WTC11 (cell line): ENCODE measurements around the gene RAB5IF. TPM values are rescaled to one million over a fixed set of nuclear protein-coding genes. Genes with fewer than 3 reads are reported as not detected.
"Not testable (repeated sequence)": the region's sequence is repeated elsewhere in the genome, so short reads cannot be mapped to it uniquely, and the experiment has no call there.

ENCODE experiments used
- ATAC-seq: fragments of 200-7000 bp; cut with Tn5 transposase; 2 replicates; pipeline ENCODE4 v1.10.0; 2021; ENCODE audit warnings: mild to moderate bottlenecking, moderate library complexity
- CTCF ChIA-PET: fragments of 300-600 bp; sonication (Branson Sonifier 250); formaldehyde crosslinking; loops from one replicate; lab custom pipeline; 2021; ENCODE audit warnings: antibody characterized with exemption; lab: Charles Lee
- POLR2A ChIA-PET: fragments of 350-600 bp; sonication (Branson Sonifier 250); formaldehyde crosslinking; loops from one replicate; lab custom pipeline; 2021; ENCODE audit warnings: antibody characterized with exemption; lab: Charles Lee
- DNase-seq: peaks from one replicate; pipeline ENCODE4 v3.0.0; 2021; ENCODE audit warnings: low spot score
- H3K27ac Mint-ChIP-seq: 2 replicates; pipeline ENCODE4 v1.8.0; 2021; ENCODE audit warnings: mixed read lengths
- H3K27me3 Mint-ChIP-seq: 2 replicates; pipeline ENCODE4 v1.8.0; 2021; ENCODE audit warnings: low read depth, mild to moderate bottlenecking, moderate library complexity, mixed read lengths
- H3K36me3 Mint-ChIP-seq: 2 replicates; pipeline ENCODE4 v1.8.0; 2021; ENCODE audit warnings: mixed read lengths
- H3K4me1 Mint-ChIP-seq: 2 replicates; pipeline ENCODE4 v1.8.0; 2022; ENCODE audit warnings: mixed read lengths
- H3K4me3 Mint-ChIP-seq: 2 replicates; pipeline ENCODE4 v1.8.0; 2021; ENCODE audit warnings: mild to moderate bottlenecking, moderate library complexity, mixed read lengths
- H3K9me3 Mint-ChIP-seq: 2 replicates; pipeline ENCODE4 v1.8.0; 2021; ENCODE audit warnings: mixed read lengths
- AR ChIP-seq: fragments of 250-450 bp; sonication (Bioruptor Pico); IDR thresholded peaks from 2 replicates; pipeline ENCODE4 v1.9.0; 2021; ENCODE audit warnings: mild to moderate bottlenecking
- E2F1 ChIP-seq: sonication (generic); formaldehyde crosslinking; IDR thresholded peaks from 2 replicates; pipeline ENCODE4 v1.8.0; 2022; ENCODE audit warnings: mild to moderate bottlenecking, missing genetic modification reagents
- ESRRA ChIP-seq: sonication (generic); formaldehyde crosslinking; IDR thresholded peaks from 2 replicates; pipeline ENCODE4 v1.8.1; 2022; ENCODE audit warnings: mild to moderate bottlenecking, missing genetic modification reagents, borderline replicate concordance
- ETV6 ChIP-seq: sonication (generic); formaldehyde crosslinking; IDR thresholded peaks from 2 replicates; pipeline ENCODE4 v1.8.1; 2022; ENCODE audit warnings: mild to moderate bottlenecking, missing genetic modification reagents
- GABPB1 ChIP-seq: sonication (generic); formaldehyde crosslinking; IDR thresholded peaks from 2 replicates; pipeline ENCODE4 v1.8.1; 2023; ENCODE audit warnings: mild to moderate bottlenecking, missing genetic modification reagents
- IRF1 ChIP-seq: sonication (generic); formaldehyde crosslinking; IDR thresholded peaks from 2 replicates; pipeline ENCODE4 v1.8.0; 2023; ENCODE audit warnings: missing genetic modification reagents
- NR1H2 ChIP-seq: sonication (generic); formaldehyde crosslinking; IDR thresholded peaks from 2 replicates; pipeline ENCODE4 v1.9.0; 2021; ENCODE audit warnings: mild to moderate bottlenecking, moderate library complexity, missing genetic modification reagents
- STAT6 ChIP-seq: sonication (generic); formaldehyde crosslinking; conservative IDR thresholded peaks from 2 replicates; pipeline ENCODE4 v1.8.1; 2023; ENCODE audit warnings: mild to moderate bottlenecking, low read depth, missing genetic modification reagents, moderate library complexity
- ZMAT4 ChIP-seq: fragments of 250-450 bp; sonication (Bioruptor Pico); IDR thresholded peaks from 2 replicates; pipeline ENCODE4 v1.9.0; 2021; ENCODE audit warnings: mild to moderate bottlenecking
- ZNF219 ChIP-seq: sonication (generic); formaldehyde crosslinking; IDR thresholded peaks from 2 replicates; pipeline ENCODE4 v1.8.0; 2023; ENCODE audit warnings: missing genetic modification reagents, mild to moderate bottlenecking, borderline replicate concordance
- ZNF232 ChIP-seq: sonication (generic); formaldehyde crosslinking; IDR thresholded peaks from 2 replicates; pipeline ENCODE4 v1.8.0; 2022; ENCODE audit warnings: mild to moderate bottlenecking, missing genetic modification reagents
- ZNF263 ChIP-seq: sonication (generic); formaldehyde crosslinking; IDR thresholded peaks from 2 replicates; pipeline ENCODE4 v1.8.1; 2022; ENCODE audit warnings: low read depth, mild to moderate bottlenecking, moderate library complexity, missing genetic modification reagents
- total RNA-seq: library from RNA; stranded (reverse); gene quantifications from 3 replicates; pipeline ENCODE4 v1.2.3, GENCODE V29; 2021

Gene RAB5IF
- total RNA-seq, 1 experiment from 2014 or later, result 88.4 TPM

- CTCF ChIA-PET, result interaction anchor here (0.5 to 2.4 kb wide), 35 partner anchors 8 to 541 kb away, joined by 3 to 22 read pairs (median 5); partner anchors contain the start of genes DSN1 and NDRG3
- H3K9me3 Mint-ChIP-seq, result no peaks in the 10 kb centered on the region
- no peak for TF ChIP-seq ZNF232 (CRISPR knock-in tag)
- TF ChIP-seq NR1H2, result no peak
- TF ChIP-seq ETV6 (CRISPR knock-in tag), result no peak
- no peak for TF ChIP-seq STAT6 (CRISPR knock-in tag)
- no peak for TF ChIP-seq IRF1 (CRISPR knock-in tag)
- TF ChIP-seq AR (CRISPR knock-in tag), result no peak
- no peak for TF ChIP-seq E2F1
- TF ChIP-seq ZNF263 (CRISPR knock-in tag), result no peak
- no peak for TF ChIP-seq ZNF219 (CRISPR knock-in tag)
- ATAC-seq, result no peak
- H3K4me3 Mint-ChIP-seq, result peak overlapping the region; percentile 97
- peaks cover 34% of the 10 kb centered on the region for H3K36me3 Mint-ChIP-seq
- peak; percentile 29 for DNase-seq
- peak overlapping the region; percentile 94 for H3K27ac Mint-ChIP-seq
- no peaks in the 10 kb centered on the region; the same call in 1 of the 2 replicates for H3K27me3 Mint-ChIP-seq
- POLR2A ChIA-PET, result interaction anchor here (0.6 to 4.0 kb wide), 7 partner anchors 14 to 38 kb away, joined by 4 to 16 read pairs (median 5); partner anchors contain the start of gene TGIF2
- peaks cover 17% of the 10 kb centered on the region for H3K4me1 Mint-ChIP-seq
Measured at GRCh38 chr20:36606158-36607066, 833 bp downstream of the RAB5IF start.

- Mint-ChIP-seq H3K9me3 (no peaks in the 10 kb centered on the region), H3K4me1 (peaks cover 17% of the 10 kb centered on the region), H3K27me3 (no peaks in the 10 kb centered on the region; the same call in 1 of the 2 replicates), H3K27ac (peak overlapping the region; percentile 78; the same call in 1 of the 2 replicates), H3K36me3 (peaks cover 46% of the 10 kb centered on the region), H3K4me3 (peak overlapping the region; percentile 97)
- POLR2A ChIA-PET, result interaction anchor here (0.7 kb wide), 1 partner anchor 35 kb away, joined by 6 read pairs; the partner anchor contains the start of gene TGIF2
- CTCF ChIA-PET, result interaction anchor here (0.7 kb wide), 1 partner anchor 166 kb away, joined by 4 read pairs; the partner anchor contains the start of gene DSN1
- DNase-seq (no peak), ATAC-seq (no peak)
- TF ChIP-seq ZMAT4 (no peak), GABPB1 (CRISPR knock-in tag) (peak; percentile 46; the same call in 1 of the 2 replicates), ESRRA (no peak)
- TF ChIP-seq, all 79 proteins: peak for 1
Measured at GRCh38 chr20:36607586-36608387, 2.2 kb downstream of the RAB5IF start.

- DNase-seq, CTCF ChIA-PET, ATAC-seq, H3K27ac Mint-ChIP-seq, H3K27me3 Mint-ChIP-seq, POLR2A ChIA-PET, H3K4me3 Mint-ChIP-seq, H3K9me3 Mint-ChIP-seq: not testable (repeated sequence)
- Mint-ChIP-seq H3K4me1 (peaks cover 17% of the 10 kb centered on the region), H3K36me3 (peaks cover 50% of the 10 kb centered on the region)
Measured at GRCh38 chr20:36608388-36608728, 2.8 kb downstream of the RAB5IF start.
